GM21576 (cell line): ENCODE measurements around the gene MRPL18.
"Not testable (repeated sequence)": the region's sequence is repeated elsewhere in the genome, so short reads cannot be mapped to it uniquely, and the experiment has no call there.

ENCODE experiments used
- ATAC-seq: cut with Tn5 transposase; IDR thresholded peaks from one replicate; pipeline ENCODE4 v1.9.1; 2021; ENCODE audit warnings: mild to moderate bottlenecking, moderate library complexity; ENCODE audit not compliant: unreplicated experiment

MRPL18 gene

DNA sequence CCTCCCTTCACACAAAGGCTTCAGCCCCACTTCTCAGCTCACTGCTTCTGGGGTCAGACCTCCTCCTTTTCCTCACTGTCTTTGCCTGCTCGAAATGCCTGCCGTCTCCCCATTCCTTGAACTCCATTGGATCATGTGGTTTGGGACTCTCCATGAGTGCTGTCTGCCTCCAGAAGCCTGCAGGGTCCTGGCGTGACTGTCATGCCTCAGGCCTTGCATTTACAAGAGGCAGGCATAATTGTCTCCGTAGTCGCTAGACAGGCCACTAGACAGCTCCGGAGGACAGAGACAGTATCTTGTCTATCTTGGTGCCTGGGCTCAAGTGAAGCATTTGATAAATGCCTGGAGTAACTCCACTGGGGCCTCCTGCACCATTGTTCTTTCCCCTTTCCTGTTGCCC lies 25.1 kb downstream of the MRPL18 start:
- no peak for ATAC-seq

DNA sequence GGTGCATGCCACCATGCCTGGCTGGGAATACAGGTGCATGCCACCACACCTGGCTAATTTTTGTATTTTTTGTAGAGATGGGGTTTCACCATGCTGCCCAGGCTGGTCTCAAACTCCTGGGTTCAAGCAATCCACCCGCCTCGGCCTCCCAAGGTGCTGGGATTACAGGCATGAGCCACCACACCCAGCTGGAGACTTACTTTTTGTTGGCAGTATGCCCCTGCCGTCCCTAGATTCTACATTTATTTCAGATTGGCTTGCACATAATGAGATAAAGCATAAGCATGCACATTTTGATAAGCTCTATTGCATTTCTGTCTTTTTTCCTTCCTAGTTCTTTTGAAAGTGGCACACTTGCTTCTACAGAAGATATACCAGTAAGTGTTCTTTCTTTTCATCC lies 26.5 kb downstream of the MRPL18 start:
- ATAC-seq = not testable (repeated sequence)

DNA sequence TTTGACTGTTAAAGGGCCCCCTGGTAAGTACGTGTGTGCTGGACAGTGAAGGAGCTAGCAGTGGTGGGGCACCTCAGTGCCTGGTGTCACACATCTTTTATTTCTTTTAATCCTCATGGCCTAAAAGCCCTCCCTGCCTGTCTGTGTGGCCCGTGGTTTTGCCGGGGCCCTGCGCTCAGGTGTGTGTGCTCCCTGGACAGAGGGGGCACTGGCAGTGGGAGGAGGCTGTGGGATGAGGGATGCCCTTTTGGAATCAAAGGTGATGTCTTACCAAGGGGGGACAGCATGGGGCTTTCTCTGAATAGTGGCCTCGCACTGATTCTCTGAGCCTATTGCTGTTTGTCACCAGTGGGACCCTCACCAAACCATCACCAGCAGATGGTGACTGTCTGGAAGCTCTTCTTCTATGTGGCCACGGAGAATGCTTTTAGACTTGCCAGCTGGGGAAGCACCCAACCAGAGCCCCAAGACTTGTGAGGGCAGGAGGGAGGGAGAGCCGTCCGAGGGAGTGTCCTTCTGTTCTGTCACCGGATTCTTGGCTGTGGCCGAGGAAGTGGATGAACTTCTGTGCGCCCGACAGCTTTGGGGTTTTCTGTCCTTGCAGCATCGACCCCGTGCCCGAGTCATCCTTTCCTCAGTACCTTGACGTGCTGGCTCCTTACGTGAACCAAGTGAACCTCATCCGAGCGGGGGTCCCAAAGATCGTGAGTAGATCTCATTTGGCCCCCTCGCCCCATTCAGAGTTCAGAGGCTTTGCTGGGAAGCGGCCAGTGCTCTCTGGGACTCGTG lies 27.9 kb downstream of the MRPL18 start:
- no peak for ATAC-seq

DNA sequence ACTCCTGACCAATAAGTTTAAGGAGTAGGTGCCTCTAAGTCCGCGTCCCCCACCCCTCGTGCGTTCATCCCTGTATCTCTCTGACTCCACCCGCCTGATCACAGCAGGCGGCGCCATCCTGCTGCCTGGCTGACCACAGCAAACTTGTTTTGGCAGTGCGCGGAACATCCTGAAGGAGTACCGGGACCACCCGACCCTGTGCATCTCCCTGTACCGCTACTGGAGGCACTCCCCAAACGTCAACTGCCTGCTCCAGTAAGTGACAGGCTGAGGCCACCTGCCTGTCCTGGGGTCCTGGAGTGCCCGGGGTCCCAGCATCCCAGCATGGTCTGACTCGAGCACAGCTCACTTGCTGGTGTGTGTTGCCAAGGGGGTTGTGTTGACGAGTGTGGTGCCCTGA lies 28.8 kb downstream of the MRPL18 start:
- no peak for ATAC-seq

DNA sequence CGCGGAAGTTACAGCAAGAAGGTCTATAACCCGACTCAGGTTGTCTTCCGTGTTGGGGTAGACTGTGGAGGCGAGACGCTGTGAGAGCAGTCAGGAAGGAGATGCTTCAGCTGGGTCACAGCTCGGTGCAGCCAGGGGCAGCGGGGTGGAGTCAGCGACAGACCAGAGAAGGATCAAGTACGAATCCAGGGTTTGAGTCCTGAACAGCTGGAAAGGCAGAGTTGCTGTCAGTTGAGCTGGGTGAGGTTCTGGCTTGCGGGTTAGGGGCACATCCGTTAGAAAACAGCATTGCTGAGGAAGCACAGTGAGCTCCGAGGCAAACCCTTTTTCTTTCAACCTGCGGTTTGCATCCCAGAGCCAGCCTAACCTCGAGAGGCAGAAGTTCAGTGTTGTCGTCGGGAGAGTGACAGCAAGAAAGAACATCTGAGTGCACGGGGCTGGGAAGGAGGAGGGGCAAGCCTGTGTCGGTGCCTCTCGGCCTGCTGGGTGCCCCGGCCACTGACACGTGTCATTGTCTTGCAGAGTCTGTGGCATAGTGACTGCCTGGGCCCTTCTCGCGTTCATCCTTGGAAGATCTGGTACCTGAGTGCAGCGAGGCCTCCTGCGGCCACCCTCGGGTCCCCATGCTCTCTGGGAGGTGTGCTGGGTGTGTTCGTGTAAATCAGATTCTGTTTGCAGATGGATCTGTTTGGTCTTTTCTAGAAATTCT lies 29.8 kb downstream of the MRPL18 start:
- no peak for ATAC-seq

DNA sequence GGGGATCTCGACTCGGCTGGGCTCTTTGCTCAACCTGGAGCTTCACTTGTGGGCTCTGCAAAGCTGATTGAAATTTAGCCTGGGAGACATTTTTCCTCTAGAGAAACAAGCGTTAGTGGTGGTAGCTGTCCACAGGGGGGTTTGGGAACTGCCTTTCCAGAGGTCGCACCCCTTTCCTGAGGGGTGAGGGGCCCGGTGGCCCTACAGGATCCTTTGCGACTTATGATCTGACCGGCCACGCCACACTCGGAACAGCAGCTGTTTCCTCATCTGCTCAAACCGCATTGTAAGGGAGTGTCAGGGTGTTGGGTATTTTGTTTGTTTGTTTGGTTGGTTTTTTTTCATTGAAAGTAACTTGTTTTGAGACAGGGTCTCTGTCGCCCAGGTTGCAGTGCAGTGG lies 30.9 kb downstream of the MRPL18 start:
- ATAC-seq = no peak

DNA sequence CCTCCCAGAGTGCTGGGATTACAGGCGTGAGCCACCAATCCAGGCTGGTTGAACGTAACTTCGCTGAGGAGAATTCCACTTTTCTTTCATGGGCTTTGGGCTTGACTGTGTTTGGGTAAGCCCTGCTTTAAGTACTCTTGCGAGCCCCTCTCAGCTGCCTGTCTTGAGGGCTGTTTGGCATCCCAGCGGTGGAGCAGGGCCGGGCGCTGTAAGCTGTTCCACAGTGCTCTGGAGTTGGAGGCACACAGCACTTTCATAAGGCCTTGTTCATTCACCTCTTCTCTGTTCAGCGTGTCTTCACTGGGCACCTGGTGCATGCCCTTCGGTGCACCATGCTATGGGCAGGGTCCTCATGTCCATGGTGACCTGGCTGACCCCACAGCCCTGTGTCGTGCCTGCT lies 31.5 kb downstream of the MRPL18 start:
- no peak for ATAC-seq

DNA sequence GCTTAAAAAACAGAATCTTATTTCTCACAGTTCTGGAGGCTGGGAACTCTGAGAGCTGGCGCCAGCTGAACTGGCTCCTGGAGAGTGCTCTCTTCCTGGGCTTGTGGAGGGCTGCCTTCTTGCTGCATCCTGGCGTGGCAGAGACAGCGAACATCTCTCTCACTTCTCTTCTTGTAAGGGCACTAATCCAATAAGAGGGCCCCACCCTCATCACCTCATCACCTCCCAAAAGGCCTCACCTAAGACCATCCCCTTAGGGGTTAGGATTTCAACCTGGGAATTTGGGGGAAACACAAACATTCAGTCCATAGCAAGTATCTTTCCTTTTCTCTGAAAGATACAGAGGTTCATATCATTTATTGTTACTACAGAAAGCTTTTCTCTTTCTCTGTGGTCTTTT lies 33.7 kb downstream of the MRPL18 start:
- no peak for ATAC-seq

DNA sequence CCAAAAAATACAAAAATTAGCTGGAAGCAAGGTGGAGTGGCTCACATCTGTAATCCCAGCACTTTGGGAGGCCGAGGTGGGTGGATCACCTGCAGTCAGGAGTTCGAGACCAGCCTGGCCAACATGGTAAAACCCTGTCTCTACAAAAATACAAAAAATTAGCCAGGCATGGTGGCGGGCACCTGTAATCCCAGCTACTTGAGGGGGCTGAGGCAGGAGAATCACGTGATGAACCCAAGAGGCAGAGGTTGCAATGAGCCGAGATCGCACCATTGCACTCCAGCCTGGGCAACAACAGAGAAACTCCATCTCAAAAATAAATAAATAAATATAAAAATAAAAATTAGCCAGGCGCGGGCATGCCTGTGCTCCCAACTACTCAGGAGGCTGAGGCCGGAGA lies 34.4 kb downstream of the MRPL18 start:
- ATAC-seq = not testable (repeated sequence)

DNA sequence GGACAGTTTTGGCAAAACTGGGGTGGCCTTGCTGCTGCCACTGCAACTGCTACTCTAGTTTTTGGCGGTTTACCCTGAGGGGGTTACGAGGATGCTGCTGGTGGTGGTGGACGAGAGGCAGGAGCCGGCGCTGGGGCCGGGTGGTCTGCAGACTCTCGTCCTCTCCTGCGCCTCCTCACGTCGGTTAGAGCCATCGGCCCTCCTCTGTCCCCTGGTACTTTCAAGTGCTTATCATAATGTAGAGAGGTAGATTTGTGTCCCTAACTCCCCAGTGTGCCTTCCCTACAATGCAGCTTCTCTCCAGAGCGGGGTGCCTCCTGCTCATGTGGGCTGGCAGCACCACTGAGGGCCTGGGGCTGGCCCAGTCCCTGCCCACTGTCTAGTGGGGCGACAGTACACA lies 35.7 kb downstream of the MRPL18 start:
- no peak for ATAC-seq

DNA sequence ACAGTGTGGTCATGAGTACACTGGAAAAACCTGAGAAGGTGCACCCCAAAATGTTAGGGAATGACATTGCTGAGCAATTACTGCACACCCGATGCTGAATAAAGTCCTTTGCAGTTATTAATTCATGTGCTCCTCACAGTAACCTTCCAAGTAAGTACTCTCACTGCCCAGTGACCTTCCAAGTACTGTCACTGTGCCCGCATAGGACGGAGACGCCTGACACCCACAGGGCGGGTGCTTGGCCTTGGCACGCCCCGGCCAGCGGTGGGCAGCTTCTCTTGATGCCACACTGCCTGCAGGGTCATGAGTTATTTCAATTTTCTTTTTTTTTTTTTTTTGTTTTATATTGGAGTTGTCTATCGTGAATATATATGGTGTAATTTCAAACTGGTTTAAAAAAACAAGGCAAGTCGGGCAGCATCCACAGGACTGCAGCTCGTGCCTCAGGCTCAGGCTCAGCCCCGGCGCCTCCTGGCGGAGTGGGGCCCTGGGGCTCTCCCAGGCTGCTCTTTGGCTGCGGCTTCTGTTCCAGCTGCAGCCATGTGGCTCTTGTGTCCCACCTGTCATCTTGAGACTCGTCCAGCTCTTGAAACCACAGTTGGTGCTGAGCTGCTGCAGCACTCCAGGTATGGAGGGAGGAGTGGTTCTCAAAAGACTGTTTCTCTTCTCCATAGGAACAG lies 36.8 kb downstream of the MRPL18 start:
- no peak for ATAC-seq

DNA sequence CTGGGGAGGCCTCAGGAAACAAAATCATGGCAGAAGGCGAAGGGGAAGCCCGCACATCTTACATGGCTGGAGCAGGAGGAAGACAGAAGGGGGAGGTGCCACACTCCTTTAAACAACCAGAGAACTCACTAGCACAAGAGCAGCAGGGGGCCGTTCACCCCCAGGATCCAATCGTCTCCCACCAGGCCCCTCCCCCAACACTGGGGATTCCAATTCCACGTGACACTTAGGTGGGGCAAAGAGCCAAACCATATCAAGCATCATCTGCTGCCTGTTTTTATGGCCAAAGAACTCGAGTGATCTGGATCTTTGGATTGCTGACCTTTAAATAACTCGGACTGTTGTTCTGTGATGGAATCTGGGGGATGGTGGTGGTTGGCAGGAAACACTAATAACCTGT lies 37.8 kb downstream of the MRPL18 start:
- ATAC-seq = no peak

DNA sequence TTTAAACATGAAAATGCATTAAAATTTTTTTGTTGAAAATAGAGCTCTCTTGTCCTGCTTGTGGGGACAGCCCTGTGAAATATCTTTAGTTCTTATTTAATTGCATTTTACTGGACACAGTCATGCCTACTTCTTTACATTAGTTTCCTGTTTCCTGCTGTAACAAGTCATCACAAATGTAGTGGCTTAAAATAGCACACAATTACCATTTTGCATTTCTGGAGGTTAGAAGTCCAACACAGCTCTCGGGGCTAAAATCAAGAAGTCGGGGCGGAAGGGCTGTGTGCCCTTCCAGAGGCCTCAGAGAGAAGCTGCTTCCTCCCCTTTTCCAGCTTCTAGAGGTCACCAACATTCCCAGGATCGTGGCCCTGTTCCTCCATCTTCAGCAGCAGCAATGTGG lies 39.3 kb downstream of the MRPL18 start:
- peak; percentile 56 for ATAC-seq

DNA sequence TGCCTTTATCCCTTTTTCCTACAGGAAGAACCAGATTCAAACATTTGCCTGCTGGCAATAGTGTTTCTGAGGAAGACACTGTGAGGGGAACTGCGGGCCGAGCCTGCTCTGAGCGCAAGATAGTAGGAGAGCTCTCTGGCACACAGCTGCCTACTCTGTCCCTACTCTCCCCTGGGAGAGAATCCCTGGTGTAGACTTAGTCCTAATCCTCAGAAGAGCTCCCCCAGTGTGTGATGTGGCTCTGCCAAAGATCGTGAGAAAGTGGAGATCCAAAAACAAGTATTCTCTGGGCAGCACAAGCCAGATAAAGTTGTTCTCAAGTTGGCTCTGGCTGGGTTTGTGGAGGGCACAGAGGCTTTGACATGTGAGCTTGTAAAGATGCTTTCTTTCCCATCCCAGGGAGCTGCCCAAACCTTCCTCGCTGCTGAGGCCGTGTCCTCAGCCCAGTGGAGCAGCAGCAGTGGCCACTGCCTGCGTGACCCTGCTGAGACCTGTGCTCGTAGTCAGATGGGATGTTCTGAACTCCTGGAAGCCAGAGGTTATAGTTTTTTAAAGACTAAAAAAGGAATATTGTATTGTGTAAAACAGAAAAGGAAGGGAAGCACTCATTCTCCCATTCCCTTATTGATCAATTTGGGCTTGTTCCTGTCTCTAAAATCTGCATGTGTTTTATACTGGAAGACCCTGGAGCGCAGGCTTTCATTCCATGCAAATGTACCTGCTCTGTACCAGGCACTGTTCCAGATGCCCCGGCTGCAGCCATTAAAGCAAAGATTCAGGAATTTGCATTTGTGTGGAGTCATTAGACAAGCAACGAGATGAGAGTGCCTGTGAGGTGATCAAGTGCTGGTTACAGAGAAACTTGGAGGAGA lies 40.5 kb downstream of the MRPL18 start:
- ATAC-seq = no peak

DNA sequence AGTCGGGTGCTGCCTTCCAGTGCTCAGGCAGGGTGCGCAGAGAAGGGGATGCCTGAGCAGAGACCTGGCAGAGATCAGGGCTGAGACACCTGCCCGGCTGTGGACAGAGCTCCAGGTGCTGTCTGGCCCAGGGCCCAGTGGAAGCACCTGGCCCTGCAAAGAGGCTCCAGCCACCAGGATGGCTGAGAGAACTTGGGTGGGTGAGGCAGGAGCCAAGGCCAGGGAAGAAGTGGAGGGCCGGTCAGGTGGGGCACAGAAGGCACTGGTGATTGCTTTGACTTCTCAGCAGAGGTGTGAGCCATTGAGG lies 41.1 kb downstream of the MRPL18 start:
- no peak for ATAC-seq

DNA sequence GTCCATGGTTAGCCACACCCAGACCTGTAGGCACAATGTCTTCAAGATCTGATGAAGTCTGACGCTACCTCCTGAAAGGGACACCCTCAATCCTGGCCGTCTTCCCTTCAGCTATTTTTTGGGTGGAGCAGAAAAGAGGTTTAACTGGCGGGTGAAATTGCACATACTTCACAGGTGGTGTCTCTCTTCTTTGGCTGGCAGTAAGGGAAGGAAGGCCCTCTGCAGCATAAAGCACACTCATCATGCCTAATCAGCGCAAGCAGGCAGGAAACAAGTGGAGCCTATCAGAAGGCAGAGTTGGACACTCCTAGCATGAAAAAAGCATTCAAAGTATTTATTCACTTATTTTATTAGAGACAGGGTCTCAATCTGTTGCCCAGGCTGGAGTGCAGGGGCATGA lies 42.7 kb downstream of the MRPL18 start:
- no peak for ATAC-seq

DNA sequence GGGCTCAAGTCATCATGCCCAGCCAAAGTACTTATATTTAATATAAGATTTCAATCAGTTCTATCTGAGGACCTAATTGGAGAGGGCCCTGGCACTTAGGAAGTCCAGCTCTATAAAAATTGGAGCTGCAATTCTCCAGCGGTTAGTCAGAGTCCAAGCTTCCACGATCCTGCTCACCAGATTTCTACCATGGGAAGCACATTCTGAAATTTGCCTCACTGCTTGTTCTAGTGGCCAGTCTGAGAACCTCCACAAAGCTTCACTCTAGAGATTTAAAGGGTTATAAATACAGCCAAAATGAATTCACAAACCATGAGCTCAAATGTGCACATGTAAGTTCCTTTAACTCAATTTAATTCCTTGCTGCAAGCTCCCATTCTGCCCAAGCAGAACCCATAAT lies 43.3 kb downstream of the MRPL18 start:
- no peak for ATAC-seq

DNA sequence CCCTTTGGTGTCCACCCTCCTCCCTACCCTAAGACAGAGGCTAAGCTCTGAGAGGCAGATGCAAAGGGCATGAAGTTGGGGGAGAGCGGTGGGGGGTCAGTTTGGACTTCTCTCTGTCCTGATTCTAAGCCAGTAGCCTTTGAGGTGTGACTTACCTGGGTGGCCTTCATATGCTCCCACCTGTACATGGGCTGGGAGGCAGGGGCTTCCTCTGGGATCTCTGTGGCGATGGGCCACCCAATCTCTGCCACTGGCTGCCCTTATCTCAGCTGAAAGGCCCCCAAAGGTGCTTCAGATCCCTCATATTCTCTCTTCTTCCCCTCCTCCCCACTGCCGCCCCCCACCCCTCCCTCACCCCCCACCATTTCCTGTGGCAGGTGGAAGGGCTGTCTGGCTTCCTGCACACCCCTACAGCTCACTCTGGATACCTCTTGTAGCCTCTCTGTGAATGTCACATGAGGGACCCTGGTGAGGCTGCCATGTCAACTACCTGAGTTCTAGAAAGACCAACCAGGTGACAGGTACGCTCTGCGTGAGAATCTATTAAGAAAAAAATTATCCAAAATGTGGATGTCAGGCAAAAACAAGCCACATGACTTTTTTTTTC lies 43.8 kb downstream of the MRPL18 start:
- no peak for ATAC-seq

DNA sequence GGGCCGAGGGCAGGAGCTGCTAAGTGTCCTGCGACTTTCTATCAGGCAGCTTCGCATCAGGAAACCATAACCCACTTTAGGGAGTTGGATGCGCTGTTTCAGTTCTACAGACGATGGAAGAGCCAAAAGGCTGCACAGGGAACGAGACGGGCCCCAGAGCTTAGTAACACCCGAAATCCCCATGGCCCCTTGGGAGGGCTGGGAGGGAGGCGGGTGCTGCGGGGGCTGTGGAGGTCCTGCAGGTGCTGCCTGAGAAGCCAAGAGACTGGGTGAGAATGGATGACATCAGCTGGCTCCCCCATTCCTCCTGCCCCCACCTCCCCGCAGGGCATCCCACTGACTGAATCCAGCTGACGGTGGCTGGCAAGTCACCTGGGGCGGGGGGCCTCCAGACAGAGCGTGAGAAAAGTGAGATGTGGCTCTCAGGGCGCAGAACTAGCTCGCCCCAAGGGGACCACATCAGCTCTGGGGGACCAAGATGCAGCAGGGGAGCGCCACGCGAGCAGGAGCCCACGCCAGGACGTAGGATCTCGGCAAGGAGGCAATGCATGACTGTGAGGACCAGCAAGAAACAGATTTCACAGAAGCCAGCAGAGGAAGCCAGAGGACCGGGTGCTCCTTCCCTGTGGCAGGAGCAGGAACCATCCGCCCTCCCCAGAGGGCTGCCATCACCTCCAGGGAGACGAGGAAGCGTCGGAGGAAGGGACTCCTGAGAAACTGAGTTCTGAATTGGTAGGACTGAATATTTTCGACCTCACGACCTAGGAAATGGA lies 46.6 kb downstream of the MRPL18 start:
- ATAC-seq = no peak

DNA sequence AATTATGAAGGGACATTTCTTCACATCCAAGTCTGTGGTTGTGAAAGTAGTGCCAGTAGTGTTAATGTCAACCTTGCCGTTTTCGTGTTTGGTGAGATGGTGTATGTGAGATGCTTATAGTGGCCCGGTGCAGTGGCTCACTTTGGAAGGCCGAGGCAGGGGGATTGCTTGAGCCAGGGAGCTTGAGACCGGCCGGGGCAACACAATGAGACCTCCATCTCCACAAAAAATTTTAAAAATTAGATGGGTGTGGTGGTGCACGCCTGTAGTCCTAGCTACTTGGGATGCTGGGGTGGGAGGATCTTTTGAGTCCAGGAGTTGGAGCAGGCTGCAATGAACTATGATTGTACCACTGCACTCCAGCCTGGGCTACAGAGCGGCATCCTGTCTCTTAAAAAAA lies 47.2 kb downstream of the MRPL18 start:
- no peak for ATAC-seq
